K562 (cell line): ENCODE measurements around the gene CDH18.

Experiments used
- CLOCK ChIP-seq: fragments of 250-450 bp; sonication (Bioruptor Pico); IDR thresholded peaks from 2 replicates; pipeline ENCODE4 v1.4.0; 2020; ENCODE audit warnings: mild to moderate bottlenecking, moderate library complexity, borderline replicate concordance
- CREB3L1 ChIP-seq: fragments of 450-650 bp; IDR thresholded peaks from 2 replicates; pipeline ENCODE4 v1.6.1; 2014; ENCODE audit warnings: low read depth, mild to moderate bottlenecking, moderate library complexity, borderline replicate concordance
- CTCF ChIP-seq, 3 experiments: IDR thresholded peaks in 2 of 3; conservative IDR thresholded peaks in 1 of 3; 2 replicates each; pipeline ENCODE4 v1.5.1; 2011 to 2012; ENCODE audit warnings: low read length in 3 of 3, mild to moderate bottlenecking in 3 of 3, control low read depth in 2 of 3, improper control_type of control experiment in 1 of 3, inconsistent platforms in 1 of 3, low read depth in 1 of 3, mixed read lengths in 1 of 3, moderate library complexity in 1 of 3; ENCODE audit not compliant: insufficient read depth in 2 of 3
- HCFC1 ChIP-seq: IDR thresholded peaks from 2 replicates; pipeline ENCODE4 v1.6.1; 2012; ENCODE audit warnings: low read depth, low read length, improper control_type of control experiment
- NKRF ChIP-seq: fragments of 450-650 bp; IDR thresholded peaks from 2 replicates; pipeline ENCODE4 v1.6.1; 2016; ENCODE audit warnings: borderline replicate concordance
- NR2C1 ChIP-seq, 2 experiments: fragments of 450-650 bp; IDR thresholded peaks; 2 replicates each; pipeline ENCODE4 v1.6.1; 2017; ENCODE audit warnings: mild to moderate bottlenecking in 2 of 2, antibody characterized with exemption in 1 of 2, inconsistent platforms in 1 of 2, missing compliant biosample characterization in 1 of 2, missing genetic modification characterization in 1 of 2
- POLR2A ChIP-seq: fragments of 450-650 bp; conservative IDR thresholded peaks from 2 replicates; pipeline ENCODE4 v1.6.1; 2016
- ZBTB33 ChIP-seq: sonication (generic); formaldehyde crosslinking; IDR thresholded peaks from 2 replicates; pipeline ENCODE4 v1.8.1; 2023; ENCODE audit warnings: mild to moderate bottlenecking, missing genetic modification reagents
- ZBTB7A ChIP-seq: IDR thresholded peaks from 2 replicates; pipeline ENCODE4 v1.6.1; 2011; ENCODE audit warnings: low read depth, mild to moderate bottlenecking, low read length, moderate library complexity, borderline replicate concordance; ENCODE audit not compliant: control insufficient read depth
- ZSCAN29 ChIP-seq: fragments of 450-650 bp; IDR thresholded peaks from 2 replicates; pipeline ENCODE4 v1.6.1; 2017

- TF ChIP-seq NR2C1 (IDR thresholded peaks at IDR 0.05) (no peak), NR2C1 (tag; IDR thresholded peaks at IDR 0.05) (no peak), ZBTB7A (no peak), CREB3L1 (no peak), CTCF (IDR thresholded peaks at IDR 0.05 in 2 of 3, conservative IDR thresholded peaks at IDR 0.05 in 1 of 3; ENCODE audit: insufficient read depth in 2 of 3, low read depth in 1 of 3, low read length in 3 of 3) (no peak), ZBTB33 (no peak), CLOCK (CRISPR knock-in tag) (no peak), ZSCAN29 (no peak), HCFC1 (no peak), POLR2A (no peak), NKRF (no peak)
Measured at GRCh38 chr5:19770396-19770795, 217.6 kb downstream of the CDH18 start.
